GM12878 (cell line): ENCODE data around the gene KRT7. TPM values are rescaled to one million over a fixed set of nuclear protein-coding genes. Genes with fewer than 3 reads are reported as not detected.

Source experiments
- ATAC-seq: fragments of 200-7000 bp; cut with Tn5 transposase; 3 replicates; pipeline ENCODE4 v1.9.1; 2020; ENCODE audit warnings: mild to moderate bottlenecking, moderate library complexity
- BruUV-seq: library from RNA; stranded (reverse); fragments of 400-500 nt; replicated peaks from 2 replicates; lab custom pipeline; 2021; lab: Mats Ljungman, UMichigan
- CTCF ChIA-PET: fragments of 300-600 bp; sonication (Branson Sonifier 250); formaldehyde crosslinking; extraction: SDS; loops from one replicate; lab custom pipeline; 2021; ENCODE audit warnings: inconsistent platforms; lab: Yijun Ruan, JAX
- POLR2A ChIA-PET: fragments of 350-600 bp; formaldehyde crosslinking; extraction: SDS; loops from one replicate; lab custom pipeline; 2021; ENCODE audit warnings: inconsistent platforms; lab: Charles Lee
- RAD21 ChIA-PET: fragments of 300-600 bp; sonication (Branson Sonifier 250); formaldehyde crosslinking; loops from one replicate; lab custom pipeline; 2023; ENCODE audit warnings: antibody characterized with exemption; ENCODE audit not compliant: unreplicated experiment; lab: Charles Lee
- SMC1A ChIA-PET: fragments of 300-600 bp; sonication (Branson Sonifier 250); formaldehyde crosslinking; loops from one replicate; lab custom pipeline; 2023; ENCODE audit not compliant: unreplicated experiment, uncharacterized antibody; lab: Charles Lee
- DNase-seq: peaks from one replicate; pipeline ENCODE4 v3.0.0-alpha.2; 2011; ENCODE audit warnings: low read depth, low spot score
- FAIRE-seq: peaks from 3 replicates; lab custom pipeline; 2011; peaks lifted over from hg19 to GRCh38; lab: Jason Lieb, UNC
- H2AFZ ChIP-seq: 2 replicates; pipeline ENCODE4 v1.6.0; 2011; ENCODE audit warnings: low read depth, low read length, control low read depth; ENCODE audit not compliant: control insufficient read depth
- H3K27ac ChIP-seq: 2 replicates; pipeline ENCODE4 v1.5.1; 2011; ENCODE audit warnings: control low read depth; ENCODE audit not compliant: control insufficient read depth, insufficient read depth
- H3K27me3 ChIP-seq, 2 experiments: replicated peaks in 1 of 2; 2 replicates each; pipeline versions ENCODE4 v1.6.0 to v1.6.1; 2011; ENCODE audit warnings: low read length in 1 of 2; ENCODE audit not compliant: control insufficient read depth in 2 of 2, insufficient read depth in 2 of 2
- H3K36me3 ChIP-seq, 2 experiments: 2 replicates each; pipeline ENCODE4 v1.5.1; 2011; ENCODE audit warnings: low read length in 1 of 2; ENCODE audit not compliant: control insufficient read depth in 2 of 2, insufficient read depth in 2 of 2
- H3K4me1 ChIP-seq: 2 replicates; pipeline ENCODE4 v1.6.1; 2011; ENCODE audit warnings: mild to moderate bottlenecking, low read length, moderate library complexity, mixed read lengths; ENCODE audit not compliant: control insufficient read depth, insufficient read depth
- H3K4me2 ChIP-seq: 2 replicates; pipeline ENCODE4 v1.6.0; 2011; ENCODE audit warnings: control low read depth; ENCODE audit not compliant: control insufficient read depth, insufficient read depth
- H3K4me3 ChIP-seq: fragments of 200-600 bp; sonication (generic); 2 replicates; pipeline ENCODE4 v1.5.1; 2016
- H3K79me2 ChIP-seq: 2 replicates; pipeline ENCODE4 v1.6.0; 2011; ENCODE audit warnings: low read length; ENCODE audit not compliant: control insufficient read depth, insufficient read depth
- H3K9ac ChIP-seq: 2 replicates; pipeline ENCODE4 v1.8.0; 2011; ENCODE audit warnings: low read length, control low read depth, mixed read lengths; ENCODE audit not compliant: control insufficient read depth, insufficient read depth
- H3K9me3 ChIP-seq: replicated peaks from 3 replicates; pipeline ENCODE4 v1.5.1; 2011; ENCODE audit warnings: mild to moderate bottlenecking, low read length; ENCODE audit not compliant: control insufficient read depth, insufficient read depth
- H4K20me1 ChIP-seq: 2 replicates; pipeline ENCODE4 v1.6.0; 2011; ENCODE audit not compliant: control insufficient read depth, insufficient read depth
- CREB1 ChIP-seq: IDR thresholded peaks from 2 replicates; pipeline ENCODE4 v1.6.1; 2012; ENCODE audit warnings: low read depth, mild to moderate bottlenecking, inconsistent platforms
- EGR1 ChIP-seq, 2 experiments: IDR thresholded peaks; 1 replicate in 1 of 2; 2 replicates in 1 of 2; pipeline ENCODE4 v1.6.1; 2011 to 2012; ENCODE audit warnings: low read depth in 2 of 2, low read length in 2 of 2, borderline replicate concordance in 1 of 2, mild to moderate bottlenecking in 1 of 2, moderate library complexity in 1 of 2
- ELK1 ChIP-seq: IDR thresholded peaks from 2 replicates; pipeline ENCODE4 v1.6.1; 2012; ENCODE audit warnings: low read depth, low read length, improper control_type of control experiment
- IRF3 ChIP-seq: fragments of 450-650 bp; IDR thresholded peaks from 2 replicates; pipeline ENCODE4 v1.6.1; 2014; ENCODE audit warnings: mild to moderate bottlenecking
- NFYA ChIP-seq: IDR thresholded peaks from 2 replicates; pipeline ENCODE4 v1.6.1; 2011; ENCODE audit warnings: low read depth, mild to moderate bottlenecking, low read length, improper control_type of control experiment, borderline replicate concordance
- SIN3A ChIP-seq: IDR thresholded peaks from 2 replicates; pipeline ENCODE4 v1.6.1; 2012; ENCODE audit warnings: low read depth, low read length, improper control_type of control experiment
- SIX5 ChIP-seq: IDR thresholded peaks from 2 replicates; pipeline ENCODE4 v1.6.1; 2011; ENCODE audit warnings: mild to moderate bottlenecking, low read depth, low read length, moderate library complexity; ENCODE audit not compliant: severe bottlenecking
- STAT3 ChIP-seq: IDR thresholded peaks from 2 replicates; pipeline ENCODE4 v1.6.1; 2011; ENCODE audit warnings: low read depth, low read length, improper control_type of control experiment
- YY1 ChIP-seq: IDR thresholded peaks from 2 replicates; pipeline ENCODE4 v1.6.1; 2011; ENCODE audit warnings: low read depth, mild to moderate bottlenecking, low read length
- WGBS: methylation state at CpG from one replicate; pipeline ENCODE4 v1.1.6; 2016; ENCODE audit warnings: low lambda C conversion rate; ENCODE audit not compliant: insufficient replicate concordance, insufficient coverage; ENCODE audit errors: missing lambda C conversion rate; 5-methylcytosine and 5-hydroxymethylcytosine counted together
- in situ Hi-C: fragments of 300-500 bp; cut with MboI; formaldehyde crosslinking; loops from 9 replicates; pipeline ENCODE4 v1.14.3; 2018; ENCODE audit warnings: mixed read lengths
- intact Hi-C: fragments of 100-400 bp; cut with micrococcal nuclease; formaldehyde crosslinking; loops from one replicate; pipeline ENCODE4 v1.14.2; 2022; ENCODE audit not compliant: unreplicated experiment
- polyA plus RNA-seq, 11 experiments: library from polyadenylated mRNA; depleted of rRNA in 4 of 11; unstranded in 6 of 11; stranded (reverse) in 5 of 11; fragments of >200 nt; fragmentation: Nextera tagmentation in 4 of 11; fragmentation: Illumina TruSeq in 1 of 11; extraction: Ambion mirVana in 4 of 11; extraction: Trizol in 1 of 11; gene quantifications; 1 replicate in 1 of 11; 2 replicates in 10 of 11; pipeline versions ENCODE4 v1.2.1 to v1.2.3, GENCODE V29; 2011 to 2016; ENCODE audit warnings: inconsistent platforms in 2 of 11, missing spikeins in 2 of 11, low read depth in 1 of 11
- total RNA-seq, 4 experiments: library from RNA; depleted of rRNA in 3 of 4; stranded (reverse); fragments of >200 nt in 3 of 4; fragmentation: Illumina TruSeq in 1 of 4; extraction: Trizol in 1 of 4; gene quantifications; 2 replicates each; pipeline versions ENCODE4 v1.2.1 to v1.2.3, GENCODE V29; 2013 to 2021

The KRT7 gene
- total and polyA plus RNA-seq, 10 of the 15 experiments (the other 5 are each of a cell fraction or from before 2014, with no cell fraction given), result 0.90 to 18.7 (median 4.8) TPM

- no peak for TF ChIP-seq ELK1
- no peak for TF ChIP-seq SIX5
- no peak for TF ChIP-seq CREB1
- no peak for TF ChIP-seq STAT3
- no peak for TF ChIP-seq SIN3A
Observed at GRCh38 chr12:52217223-52217622, 15.8 kb upstream of the KRT7 start (continued).

GRCh38 chr12:52218001-52218400 lies 15.0 kb upstream of the KRT7 start:
- H3K4me3 ChIP-seq, result no peak overlapping the region
- H3K36me3 ChIP-seq, result no peaks in the 10 kb centered on the region
- intact Hi-C loops (loop anchor here (10.0 kb wide), 1 partner anchor 107 kb away; the partner anchor contains the start of gene KRT83), in situ Hi-C loops (no loop called here)
- H3K4me2 ChIP-seq, result no peak overlapping the region
- H3K4me1 ChIP-seq, result peaks cover 6% of the 10 kb centered on the region; the same call in 1 of the 2 replicates
- no peak for TF ChIP-seq YY1
- no peak for TF ChIP-seq NFYA
- TF ChIP-seq IRF3, result no peak
- no peak for TF ChIP-seq EGR1 (IDR thresholded peaks at IDR 0.05; ENCODE audit: borderline replicate concordance in 1 of 2, low read depth in 2 of 2, low read length in 2 of 2)
- ChIA-PET RAD21 (no interaction called here), SMC1A (no interaction called here), POLR2A (no interaction called here), CTCF (no interaction called here)
- no peak overlapping the region for H3K27ac ChIP-seq
- H3K9me3 ChIP-seq, result no peaks in the 10 kb centered on the region
- ATAC-seq (no peak), FAIRE-seq (no peak), DNase-seq (no peak)
- no peaks in the 10 kb centered on the region for H4K20me1 ChIP-seq
- H3K79me2 ChIP-seq, result no peaks in the 10 kb centered on the region
- H3K9ac ChIP-seq, result no peak overlapping the region
- BruUV-seq, result no TSS peak
- peaks cover 0 to 2% of the 10 kb centered on the region in 2 experiments; a peak in 2 of 4 replicates for H3K27me3 ChIP-seq
- 76% methylated on average over 4 of the region's 4 CpGs for WGBS
- H2AFZ ChIP-seq, result no peak overlapping the region
